T-helper 1 cell treated with Interleukin-12 subunit alpha and Interleukin-12 subunit beta and Interleukin-4 antibody, amounts not matched to agents 30 ng/mL and 1 ng/mL, for 36 hours (primary cell): Measurements from ENCODE around the gene AMOTL1. TPM values are rescaled to one million over a fixed set of nuclear protein-coding genes. Genes with fewer than 3 reads are reported as not detected.

Experiments used
- intact Hi-C: fragments of 100-400 bp; cut with micrococcal nuclease; formaldehyde crosslinking; loops from one replicate; pipeline ENCODE4 v1.15.1; 2024
- total RNA-seq: library from RNA; stranded (reverse); gene quantifications from 2 replicates; pipeline ENCODE4 v1.2.3, GENCODE V29; 2022

The AMOTL1 gene
- total RNA-seq, 1 donor from 2014 or later: 2.7 TPM

DNA sequence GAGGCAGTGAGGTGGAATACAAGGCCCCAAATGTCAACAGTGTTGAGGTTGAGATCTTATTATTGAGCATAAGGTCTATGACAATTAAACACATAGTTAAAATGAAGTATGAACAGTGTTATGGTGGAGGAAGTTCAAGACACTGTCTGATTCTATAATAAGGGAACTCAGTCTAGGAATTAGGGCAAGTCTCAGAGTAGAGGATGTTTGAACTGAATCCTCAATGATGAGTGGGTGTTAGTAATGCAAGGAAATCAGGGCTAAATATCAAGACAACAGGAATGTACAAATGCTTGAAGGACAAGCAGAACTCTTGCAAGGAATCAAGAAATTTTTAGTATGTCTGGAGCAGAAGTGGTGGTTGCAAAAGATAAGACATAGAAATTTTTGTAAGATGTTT, 152.2 kb downstream of the AMOTL1 start:
- intact Hi-C loops: no loop called here

DNA sequence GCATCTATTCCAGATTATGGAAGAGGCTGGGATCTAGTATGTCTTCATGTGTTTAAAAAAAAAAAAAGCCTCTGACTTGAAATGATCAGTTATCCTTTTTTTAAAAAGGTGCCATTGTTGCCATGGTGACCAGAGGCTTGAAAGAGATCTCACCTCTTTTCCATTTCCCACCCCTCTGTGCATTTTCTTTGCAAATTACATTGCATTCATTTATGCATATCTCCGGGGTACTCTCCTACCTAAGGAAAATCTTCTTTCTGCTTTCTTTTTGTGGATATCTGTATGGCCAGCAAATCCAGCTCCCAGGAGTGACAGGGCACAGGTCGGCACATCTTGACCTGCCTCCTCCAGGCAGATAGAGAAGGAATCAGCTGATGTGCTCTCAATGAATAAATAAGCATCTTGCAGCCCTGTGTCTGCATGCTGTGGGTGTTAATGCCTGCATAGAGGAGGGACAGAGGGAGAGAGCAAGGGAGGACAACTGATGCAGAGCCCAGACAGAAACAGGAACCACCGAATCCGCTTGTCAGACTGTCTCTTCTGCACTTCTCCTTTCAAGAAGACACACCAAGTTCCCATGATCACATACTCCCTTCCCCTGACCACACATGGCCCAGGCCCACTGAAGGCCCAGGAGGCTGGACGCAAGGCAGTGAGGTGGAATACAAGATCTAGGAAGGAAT, 154.3 kb downstream of the AMOTL1 start:
- intact Hi-C loops: no loop called here

DNA sequence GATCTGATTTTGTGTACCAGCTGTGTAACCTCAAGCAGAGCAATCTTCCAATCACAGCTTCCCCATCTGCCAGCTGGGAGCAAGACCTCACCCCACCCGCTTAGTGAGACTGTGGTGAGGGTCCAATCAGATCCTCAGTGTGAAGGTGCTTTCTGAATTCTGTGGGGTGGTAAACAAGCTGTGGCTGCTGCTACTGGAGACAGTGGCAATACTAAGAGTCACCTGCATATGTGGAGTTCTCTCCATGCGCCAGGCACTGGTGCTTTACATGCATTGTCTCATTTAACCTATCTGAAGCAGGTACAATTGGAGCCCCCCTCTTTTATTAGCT, 154.8 kb downstream of the AMOTL1 start:
- intact Hi-C loops: no loop called here

DNA sequence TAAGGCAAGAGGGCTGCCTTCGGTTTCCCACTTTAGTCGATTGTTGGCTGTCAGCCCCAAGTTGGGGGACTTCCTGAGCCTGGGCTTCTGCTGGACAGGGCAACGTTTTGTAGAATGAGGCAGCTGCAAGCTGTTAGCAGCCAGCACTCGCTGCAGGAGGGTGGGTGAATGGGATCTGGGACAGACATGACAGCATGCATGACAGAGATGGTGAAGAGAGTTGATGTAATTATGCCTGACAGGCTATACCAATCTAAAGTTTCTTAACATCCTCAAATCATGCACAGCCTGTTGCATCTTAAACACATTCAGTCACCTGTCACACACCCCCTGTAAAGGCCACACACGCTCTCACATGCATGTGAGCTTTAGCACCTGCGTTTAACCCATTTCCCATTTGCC, 156.0 kb downstream of the AMOTL1 start:
- intact Hi-C loops: loop anchor here (1.0 kb wide), 2 partner anchors 49 to 866 kb away; partner anchors contain the start of genes CEP57, CWC15 and KDM4D

DNA sequence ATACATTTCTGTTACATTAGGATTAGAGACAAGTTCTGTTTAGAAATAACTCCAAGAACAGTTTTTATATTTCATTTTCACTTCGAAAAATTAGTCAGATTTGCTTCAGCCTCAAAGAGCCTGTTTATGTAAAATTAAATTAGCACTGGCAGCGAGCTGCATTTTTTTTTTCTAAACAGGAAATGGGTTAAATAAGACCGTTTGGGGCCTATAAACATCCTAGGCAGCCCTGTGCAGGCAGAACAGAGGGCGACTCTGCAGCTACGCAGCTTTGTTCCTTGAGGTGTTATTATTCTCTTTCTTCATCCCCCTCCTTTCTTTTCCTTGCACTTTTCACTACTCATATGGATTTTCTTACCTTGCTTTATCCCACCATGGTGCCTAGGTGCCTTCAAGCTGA, 156.5 kb downstream of the AMOTL1 start:
- intact Hi-C loops: loop anchor here (1.0 kb wide), 2 partner anchors 49 to 866 kb away; partner anchors contain the start of genes CEP57, CWC15 and KDM4D

DNA sequence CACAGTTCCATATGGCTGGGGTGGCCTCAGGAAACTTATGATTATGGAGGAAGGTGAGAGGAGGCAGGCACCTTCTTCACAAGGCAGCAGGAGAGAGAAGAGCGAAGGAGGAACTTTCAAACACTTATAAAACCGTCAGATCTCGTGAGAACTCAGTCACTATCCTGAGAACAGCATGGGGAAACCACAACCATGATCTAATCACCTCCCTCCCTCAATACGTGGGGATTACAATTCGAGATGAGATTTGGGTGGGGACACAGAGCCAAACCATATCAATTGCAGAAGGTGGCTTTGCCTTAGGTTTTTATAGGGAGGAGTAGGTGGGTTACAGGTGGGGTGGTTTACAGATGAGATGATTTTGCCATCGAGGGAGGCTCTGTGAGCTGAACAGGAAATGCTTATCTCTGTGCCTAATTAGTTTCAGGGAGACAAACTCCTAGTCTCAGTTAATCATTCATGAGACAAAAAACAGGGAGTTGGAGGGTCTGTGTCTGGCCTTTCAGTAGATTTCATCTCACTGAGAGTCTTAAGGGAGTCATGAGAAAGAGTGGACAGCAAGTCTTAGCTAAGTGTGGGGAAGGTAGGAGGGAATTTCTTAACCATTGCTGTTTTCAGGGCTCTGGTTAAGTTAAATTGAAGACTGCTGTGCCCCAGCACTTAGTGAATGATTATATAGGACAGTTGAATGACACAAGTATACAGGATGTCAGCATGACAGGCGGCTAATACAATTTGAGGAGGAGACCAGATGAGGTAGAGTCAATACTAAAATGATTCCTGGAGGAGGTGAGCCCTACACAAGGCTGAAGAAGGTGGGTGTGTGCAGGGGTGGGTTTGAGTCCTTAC, 157.5 kb downstream of the AMOTL1 start:
- intact Hi-C loops: no loop called here

DNA sequence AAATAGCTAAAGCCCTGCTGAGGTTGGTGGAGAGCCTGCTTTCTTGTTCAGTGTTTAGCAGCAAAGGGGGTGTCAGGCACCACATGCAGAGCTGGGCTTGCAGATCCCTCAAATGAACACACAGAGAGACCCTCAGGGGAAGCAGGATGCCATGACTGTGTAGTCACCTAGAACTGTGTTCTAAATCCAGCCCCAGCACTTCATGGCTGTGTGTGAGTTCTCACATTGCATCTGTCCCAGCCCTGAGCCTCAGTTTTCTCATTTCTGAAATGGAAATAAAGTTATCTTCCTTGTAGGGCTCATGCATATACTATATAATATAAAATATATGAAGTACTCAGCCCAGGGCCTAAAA, 158.1 kb downstream of the AMOTL1 start:
- intact Hi-C loops: no loop called here

Other genes starting within 250 kb of the AMOTL1 start
- gene FUT4, start 224.4 kb upstream of the AMOTL1 start, total RNA-seq: 7.1 and 7.5 TPM in 2 replicates
- gene PIWIL4, start 201.0 kb upstream of the AMOTL1 start, total RNA-seq: 0.69 and 1.0 TPM in 2 replicates
- gene CWC15, start 205.2 kb downstream of the AMOTL1 start, total RNA-seq: 71.1 and 75.9 TPM in 2 replicates
- gene KDM4D, start 205.4 kb downstream of the AMOTL1 start, total RNA-seq: 0.44 TPM in 2 replicates